Osteocyte (in vitro differentiated cells): Measurements from ENCODE around the gene DTX1. TPM values are rescaled to one million over a fixed set of nuclear protein-coding genes. Genes with fewer than 3 reads are reported as not detected.

Experiments used
- DNase-seq: peaks from one replicate; pipeline ENCODE4 v3.0.0; 2021; ENCODE audit warnings: mixed read lengths; ENCODE audit not compliant: unreplicated experiment; ENCODE audit errors: extremely low spot score
- H3K27ac Mint-ChIP-seq: one replicate; pipeline ENCODE4 v1.8.0; 2021; ENCODE audit warnings: mild to moderate bottlenecking, mixed read lengths; ENCODE audit not compliant: unreplicated experiment
- H3K27me3 Mint-ChIP-seq: one replicate; pipeline ENCODE4 v1.8.0; 2021; ENCODE audit warnings: mixed read lengths; ENCODE audit not compliant: unreplicated experiment
- H3K36me3 Mint-ChIP-seq: one replicate; pipeline ENCODE4 v1.8.0; 2021; ENCODE audit warnings: mixed read lengths; ENCODE audit not compliant: unreplicated experiment
- H3K4me1 Mint-ChIP-seq: one replicate; pipeline ENCODE4 v1.8.0; 2021; ENCODE audit warnings: mixed read lengths; ENCODE audit not compliant: unreplicated experiment
- H3K4me3 Mint-ChIP-seq: one replicate; pipeline ENCODE4 v1.8.0; 2021; ENCODE audit warnings: mild to moderate bottlenecking, moderate library complexity, mixed read lengths; ENCODE audit not compliant: unreplicated experiment
- H3K9me3 Mint-ChIP-seq: one replicate; pipeline ENCODE4 v1.8.0; 2021; ENCODE audit warnings: mixed read lengths; ENCODE audit not compliant: unreplicated experiment
- CTCF ChIP-seq: fragments of 200-600 bp; sonication (generic); IDR thresholded peaks from 2 replicates; pipeline ENCODE4 v1.5.0; 2021; ENCODE audit warnings: antibody characterized with exemption, mild to moderate bottlenecking, moderate library complexity
- total RNA-seq: library from RNA; stranded (reverse); gene quantifications from 2 replicates; pipeline ENCODE4 v1.2.1, GENCODE V29; 2021

DTX1 gene
- total RNA-seq, 1 donor from 2014 or later = not detected

GRCh38 chr12:113111247-113111646 is 54.7 kb downstream of the DTX1 start:
- Mint-ChIP-seq H3K27ac (no peak overlapping the region), H3K4me3 (no peak overlapping the region), H3K4me1 (no peaks in the 10 kb centered on the region), H3K9me3 (no peaks in the 10 kb centered on the region), H3K27me3 (peaks cover 48% of the 10 kb centered on the region), H3K36me3 (no peaks in the 10 kb centered on the region)
- no peak for DNase-seq
- no peak for TF ChIP-seq CTCF

DNA sequence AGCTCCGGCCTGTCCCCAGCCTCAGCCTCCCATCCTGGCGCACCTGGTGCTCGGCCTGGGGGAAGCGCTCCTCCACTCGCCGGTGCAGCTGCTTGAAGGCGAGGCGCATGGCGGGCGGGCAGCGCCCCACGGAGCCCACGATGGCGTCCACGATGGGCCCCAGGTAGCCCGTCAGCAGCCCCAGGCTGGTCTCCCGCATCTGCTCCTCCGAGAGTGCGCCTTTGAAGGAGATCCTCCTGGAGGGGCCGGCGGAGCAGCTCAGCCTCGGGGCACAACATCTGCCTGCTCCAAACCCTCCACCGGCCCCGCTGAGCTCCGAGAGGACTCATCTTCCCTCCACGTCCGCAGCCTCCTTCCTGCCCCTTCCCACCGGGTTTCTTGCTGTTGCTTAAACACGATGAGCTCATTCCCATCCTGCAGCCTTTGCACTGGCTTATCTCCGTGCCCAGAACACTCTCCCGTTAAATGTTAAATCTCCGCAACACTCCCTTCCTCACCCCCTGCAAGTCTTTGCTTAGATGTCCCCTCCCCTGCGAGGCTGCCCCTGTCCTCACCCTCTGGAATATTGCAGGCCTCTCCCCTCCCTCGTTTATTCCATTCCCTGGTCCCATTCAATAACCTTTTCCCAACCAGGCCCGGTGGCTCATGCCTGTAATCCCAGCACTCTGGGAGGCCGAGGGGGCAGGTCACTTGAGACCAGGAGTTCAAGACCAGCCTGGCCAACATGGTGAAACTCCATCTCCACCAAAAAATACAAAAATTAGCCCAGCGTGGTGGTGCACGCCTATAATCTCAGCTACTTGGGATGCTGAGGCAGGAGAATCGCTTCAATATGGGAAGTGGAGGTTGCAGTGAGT is 55.7 kb downstream of the DTX1 start:
- no peak for TF ChIP-seq CTCF
- Mint-ChIP-seq H3K4me3 (no peak overlapping the region), H3K27me3 (peaks cover 39% of the 10 kb centered on the region), H3K36me3 (no peaks in the 10 kb centered on the region), H3K9me3 (no peaks in the 10 kb centered on the region), H3K4me1 (no peaks in the 10 kb centered on the region), H3K27ac (no peak overlapping the region)
- no peak for DNase-seq

- no peaks in the 10 kb centered on the region for H3K4me1 Mint-ChIP-seq
- no peak for TF ChIP-seq CTCF
- no peak overlapping the region for H3K27ac Mint-ChIP-seq
- no peaks in the 10 kb centered on the region for H3K9me3 Mint-ChIP-seq
- no peak overlapping the region for H3K4me3 Mint-ChIP-seq
- H3K27me3 Mint-ChIP-seq = peaks cover 34% of the 10 kb centered on the region
- H3K36me3 Mint-ChIP-seq = no peaks in the 10 kb centered on the region
- no peak for DNase-seq
These were observed 56.9 kb downstream of the DTX1 start for GRCh38 chr12:113113397-113113796.

DNA sequence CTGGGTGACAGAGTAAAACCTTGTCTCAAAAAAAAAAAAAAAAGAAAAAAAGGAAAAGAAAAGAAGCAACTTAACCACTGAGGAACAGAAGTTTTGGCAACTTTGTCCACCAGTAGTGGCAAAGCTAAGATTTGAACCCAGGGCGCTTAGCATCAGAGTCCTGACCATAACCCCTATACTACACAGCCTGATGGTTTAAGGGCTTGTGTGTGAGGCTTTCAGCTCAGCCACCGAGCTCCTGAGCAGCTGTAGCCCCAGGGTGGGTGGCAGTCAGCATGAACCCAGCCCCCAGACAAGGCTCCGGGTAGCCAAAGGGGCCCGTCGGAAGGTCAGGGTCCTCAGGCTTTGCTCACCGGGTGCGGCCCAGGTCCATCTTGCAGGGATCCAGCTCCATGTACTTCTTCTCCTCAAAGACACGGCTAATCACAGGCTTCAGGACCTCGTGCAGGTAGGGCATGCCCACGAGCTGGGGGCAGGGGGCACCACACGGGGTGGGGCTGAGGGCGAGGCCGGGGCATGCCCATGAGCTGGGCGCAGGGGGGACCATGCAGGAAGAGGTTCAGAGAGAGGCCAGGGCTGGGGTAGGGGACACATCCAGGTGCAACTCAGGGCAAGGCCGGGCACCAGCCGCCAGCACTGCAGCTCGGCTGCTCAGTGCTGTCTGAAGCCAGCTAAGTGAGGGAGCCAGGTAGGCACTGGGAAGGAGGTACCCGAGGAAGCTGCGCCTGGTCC is 58.1 kb downstream of the DTX1 start:
- Mint-ChIP-seq H3K27ac (no peak overlapping the region), H3K9me3 (no peaks in the 10 kb centered on the region), H3K27me3 (peaks cover 30% of the 10 kb centered on the region), H3K4me3 (no peak overlapping the region), H3K36me3 (no peaks in the 10 kb centered on the region), H3K4me1 (no peaks in the 10 kb centered on the region)
- no peak for TF ChIP-seq CTCF
- no peak for DNase-seq

DNA sequence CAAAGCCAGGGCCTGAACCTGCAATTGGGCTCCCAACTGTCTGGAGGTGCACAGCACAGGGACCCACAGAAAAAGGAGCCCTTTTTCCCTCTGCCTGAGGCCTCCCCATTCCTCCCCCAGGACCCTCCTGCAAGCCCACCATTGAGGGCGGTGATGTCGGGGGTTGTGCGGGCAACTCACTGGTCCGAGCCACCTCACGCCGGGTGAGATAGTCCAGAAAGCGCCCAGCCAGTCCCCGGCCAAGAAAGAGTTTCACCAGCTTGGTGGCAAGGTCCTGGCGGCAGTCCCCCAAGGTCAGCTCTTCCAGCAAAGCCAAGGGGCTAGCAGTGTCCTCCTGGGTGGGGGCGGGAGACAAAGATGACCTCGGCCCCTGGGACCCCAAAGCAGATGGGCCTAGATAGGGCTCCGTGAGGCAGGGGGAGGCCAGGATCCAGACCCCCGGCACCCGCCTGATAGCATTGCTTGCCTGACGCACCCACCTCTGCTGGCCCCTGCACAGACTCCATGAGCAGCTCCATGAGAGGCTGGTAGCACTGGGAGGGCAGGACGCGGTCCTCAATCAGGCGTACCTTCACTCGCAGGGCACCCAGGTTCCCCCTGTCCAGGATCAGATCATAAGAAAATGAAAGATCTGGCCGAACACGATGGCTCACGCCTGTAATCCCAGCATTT is 59.1 kb downstream of the DTX1 start:
- no peaks in the 10 kb centered on the region for H3K9me3 Mint-ChIP-seq
- peaks cover 30% of the 10 kb centered on the region for H3K27me3 Mint-ChIP-seq
- no peak overlapping the region for H3K4me3 Mint-ChIP-seq
- TF ChIP-seq CTCF = no peak
- no peaks in the 10 kb centered on the region for H3K4me1 Mint-ChIP-seq
- no peak for DNase-seq
- H3K27ac Mint-ChIP-seq = no peak overlapping the region
- no peaks in the 10 kb centered on the region for H3K36me3 Mint-ChIP-seq
